ENCODE results near the gene DENND6B.

The DENND6B gene

GRCh38 chr22:50314455-50315288 is 12.1 kb downstream of the DENND6B start:
- peak; percentile 90 for DNase-seq

GRCh38 chr22:50314081-50314454 is 12.7 kb downstream of the DENND6B start:
- DNase-seq: no peak

- DNase-seq: no peak
Measured at GRCh38 chr22:50313600-50313999, 13.2 kb downstream of the DENND6B start.

- DNase-seq: no peak
Measured at GRCh38 chr22:50313021-50313420, 13.8 kb downstream of the DENND6B start.

- DNase-seq: no peak
Measured at GRCh38 chr22:50312371-50312770, 14.4 kb downstream of the DENND6B start.

- no peak for DNase-seq
Measured at GRCh38 chr22:50311606-50312351, 15.0 kb downstream of the DENND6B start.

- no peak for DNase-seq
Measured at GRCh38 chr22:50310949-50311444, 15.8 kb downstream of the DENND6B start.

GRCh38 chr22:50310031-50310722 is 16.6 kb downstream of the DENND6B start:
- peak; percentile 90 for DNase-seq

- DNase-seq: no peak
Measured at GRCh38 chr22:50309601-50309991, 17.2 kb downstream of the DENND6B start.

- DNase-seq: peak; percentile 28
Measured at GRCh38 chr22:50308986-50309600, 17.7 kb downstream of the DENND6B start.

- DNase-seq: peak; percentile 46
Measured at GRCh38 chr22:50308597-50308935, 18.2 kb downstream of the DENND6B start.

- DNase-seq: no peak
Measured at GRCh38 chr22:50307890-50308596, 18.8 kb downstream of the DENND6B start.

GRCh38 chr22:50306753-50307749 is 19.8 kb downstream of the DENND6B start, which contains the start of gene PLXNB2:
TSS of gene PLXNB2 (minus strand) at chr22:50307646. CDS start at chr22:50290584, 17,062 bp downstream.
- DNase-seq: peak; percentile 90

- DNase-seq: peak; percentile 96
Measured at GRCh38 chr22:50305923-50306566, 20.8 kb downstream of the DENND6B start.

- DNase-seq: peak; percentile 70
Measured at GRCh38 chr22:50305393-50305922, 21.4 kb downstream of the DENND6B start.

- no peak for DNase-seq
Measured at GRCh38 chr22:50304528-50305392, 22.1 kb downstream of the DENND6B start.

GRCh38 chr22:50303848-50304527 is 22.8 kb downstream of the DENND6B start:
- no peak for DNase-seq

GRCh38 chr22:50303515-50303847 is 23.3 kb downstream of the DENND6B start:
- DNase-seq: no peak

- no peak for DNase-seq
Measured at GRCh38 chr22:50302564-50302963, 24.2 kb downstream of the DENND6B start.

All from DMS53 (cell line).